SK-N-SH treated with all-trans-retinoic acid at 6 μM for 48 hours (cell line): ENCODE data around the gene CLIP3.

Experiments
- BACH2 ChIP-seq: fragments of 250-450 bp; sonication (Bioruptor Pico); IDR thresholded peaks from 2 replicates; pipeline ENCODE4 v1.9.0; 2021; ENCODE audit warnings: mild to moderate bottlenecking, borderline replicate concordance
- ESRRG ChIP-seq: fragments of 250-450 bp; sonication (Bioruptor Pico); IDR thresholded peaks from 2 replicates; pipeline ENCODE4 v1.6.1; 2021; ENCODE audit warnings: mild to moderate bottlenecking
- GLIS3 ChIP-seq: fragments of 250-450 bp; sonication (Bioruptor Pico); IDR thresholded peaks from 2 replicates; pipeline ENCODE4 v1.5.0; 2020; ENCODE audit warnings: mild to moderate bottlenecking, moderate library complexity
- PATZ1 ChIP-seq: fragments of 250-450 bp; sonication (Bioruptor Pico); IDR thresholded peaks from 2 replicates; pipeline ENCODE4 v1.8.0; 2020; ENCODE audit warnings: mild to moderate bottlenecking, moderate library complexity, borderline replicate concordance
- RARB ChIP-seq: fragments of 250-450 bp; sonication (Bioruptor Pico); IDR thresholded peaks from 2 replicates; pipeline ENCODE4 v1.8.0; 2021; ENCODE audit warnings: mild to moderate bottlenecking, moderate library complexity
- TCF4 ChIP-seq: fragments of 250-450 bp; sonication (Bioruptor Pico); IDR thresholded peaks from 2 replicates; pipeline ENCODE4 v1.8.0; 2021; ENCODE audit warnings: mild to moderate bottlenecking, moderate library complexity, borderline replicate concordance
- ZFP3 ChIP-seq: fragments of 250-450 bp; sonication (Bioruptor Pico); IDR thresholded peaks from 2 replicates; pipeline ENCODE4 v1.5.0; 2020; ENCODE audit warnings: mild to moderate bottlenecking, moderate library complexity
- ZFP30 ChIP-seq: fragments of 450-650 bp; formaldehyde crosslinking; IDR thresholded peaks from 2 replicates; pipeline ENCODE4 v1.5.0; 2022; ENCODE audit warnings: mild to moderate bottlenecking, moderate library complexity

- no peak for TF ChIP-seq PATZ1 (CRISPR knock-in tag)
- no peak for TF ChIP-seq ESRRG (CRISPR knock-in tag)
- no peak for TF ChIP-seq ZFP3 (CRISPR knock-in tag)
- TF ChIP-seq BACH2: no peak
- no peak for TF ChIP-seq ZFP30 (CRISPR knock-in tag)
- no peak for TF ChIP-seq GLIS3 (CRISPR knock-in tag)
- no peak for TF ChIP-seq RARB (CRISPR knock-in tag)
- no peak for TF ChIP-seq TCF4 (CRISPR knock-in tag)
These were observed 65.9 kb downstream of the CLIP3 start for GRCh38 chr19:35966771-35967170.
